HEK293 (cell line): Measurements from ENCODE around the gene SBF2.

Experiments used
- BCL11A ChIP-seq: fragments of 450-650 bp; formaldehyde crosslinking; IDR thresholded peaks from 2 replicates; pipeline ENCODE4 v1.5.1; 2016; ENCODE audit warnings: low read depth, missing biosample characterization, missing genetic modification characterization
- EGR2 ChIP-seq: fragments of 450-650 bp; formaldehyde crosslinking; IDR thresholded peaks from 2 replicates; pipeline ENCODE4 v1.5.1; 2016; ENCODE audit warnings: low read depth, missing biosample characterization, missing genetic modification characterization
- KLF7 ChIP-seq: fragments of 450-650 bp; formaldehyde crosslinking; IDR thresholded peaks from 2 replicates; pipeline ENCODE4 v1.5.1; 2016; ENCODE audit warnings: missing biosample characterization, missing genetic modification characterization, borderline replicate concordance
- KLF8 ChIP-seq: fragments of 450-650 bp; formaldehyde crosslinking; IDR thresholded peaks from 2 replicates; pipeline ENCODE4 v1.5.1; 2016; ENCODE audit warnings: missing biosample characterization, missing genetic modification characterization
- RBAK ChIP-seq: fragments of 450-650 bp; formaldehyde crosslinking; IDR thresholded peaks from 2 replicates; pipeline ENCODE4 v1.5.1; 2016; ENCODE audit warnings: missing biosample characterization, missing genetic modification characterization
- SETDB1 ChIP-seq: IDR thresholded peaks from one replicate; pipeline ENCODE4 v1.6.1; 2017; ENCODE audit warnings: mild to moderate bottlenecking, low read length, moderate library complexity, mixed read lengths; ENCODE audit not compliant: insufficient read length
- WT1 ChIP-seq: fragments of 450-650 bp; formaldehyde crosslinking; IDR thresholded peaks from 2 replicates; pipeline ENCODE4 v1.5.1; 2016; ENCODE audit warnings: missing biosample characterization, missing genetic modification characterization
- ZBTB17 ChIP-seq: fragments of 450-650 bp; formaldehyde crosslinking; IDR thresholded peaks from 2 replicates; pipeline ENCODE4 v1.5.1; 2016; ENCODE audit warnings: missing biosample characterization, missing genetic modification characterization
- ZBTB8A ChIP-seq: fragments of 450-650 bp; formaldehyde crosslinking; IDR thresholded peaks from 2 replicates; pipeline ENCODE4 v1.5.1; 2016; ENCODE audit warnings: missing biosample characterization, missing genetic modification characterization
- ZFHX2 ChIP-seq: fragments of 450-650 bp; formaldehyde crosslinking; conservative IDR thresholded peaks from 2 replicates; pipeline ENCODE4 v1.5.1; 2016; ENCODE audit warnings: missing biosample characterization, missing genetic modification characterization
- ZFP69B ChIP-seq: fragments of 450-650 bp; formaldehyde crosslinking; IDR thresholded peaks from 2 replicates; pipeline ENCODE4 v1.5.1; 2016; ENCODE audit warnings: missing biosample characterization, missing genetic modification characterization
- ZNF324 ChIP-seq: fragments of 450-650 bp; formaldehyde crosslinking; IDR thresholded peaks from 2 replicates; pipeline ENCODE4 v1.5.1; 2016; ENCODE audit warnings: missing biosample characterization, missing genetic modification characterization
- ZNF335 ChIP-seq: fragments of 450-650 bp; formaldehyde crosslinking; conservative IDR thresholded peaks from 2 replicates; pipeline ENCODE4 v1.5.1; 2016; ENCODE audit warnings: missing biosample characterization, missing genetic modification characterization
- ZNF354C ChIP-seq: fragments of 450-650 bp; formaldehyde crosslinking; IDR thresholded peaks from 2 replicates; pipeline ENCODE4 v1.5.1; 2016; ENCODE audit warnings: missing biosample characterization, missing genetic modification characterization, low read depth, borderline replicate concordance
- ZNF366 ChIP-seq: fragments of 450-650 bp; formaldehyde crosslinking; conservative IDR thresholded peaks from 2 replicates; pipeline ENCODE4 v1.5.1; 2016; ENCODE audit warnings: missing biosample characterization, missing genetic modification characterization
- ZNF37A ChIP-seq: fragments of 450-650 bp; IDR thresholded peaks from 2 replicates; pipeline ENCODE4 v1.5.1; 2018; ENCODE audit warnings: missing biosample characterization, missing genetic modification characterization
- ZNF555 ChIP-seq: fragments of 450-650 bp; formaldehyde crosslinking; conservative IDR thresholded peaks from 2 replicates; pipeline ENCODE4 v1.5.1; 2017; ENCODE audit warnings: missing biosample characterization, mild to moderate bottlenecking, missing genetic modification characterization, inconsistent platforms
- ZNF600 ChIP-seq: fragments of 450-650 bp; formaldehyde crosslinking; IDR thresholded peaks from 2 replicates; pipeline ENCODE4 v1.5.1; 2016; ENCODE audit warnings: missing biosample characterization, missing genetic modification characterization
- ZNF610 ChIP-seq: fragments of 450-650 bp; formaldehyde crosslinking; IDR thresholded peaks from 2 replicates; pipeline ENCODE4 v1.5.1; 2016; ENCODE audit warnings: missing biosample characterization, missing genetic modification characterization, borderline replicate concordance
- ZNF626 ChIP-seq: fragments of 450-650 bp; sonication (Bioruptor Pico); formaldehyde crosslinking; IDR thresholded peaks from 2 replicates; pipeline ENCODE4 v1.5.1; 2018; ENCODE audit warnings: missing biosample characterization, missing genetic modification characterization, inconsistent platforms
- TF ChIP-seq, protein P1 (sequence below): fragments of 450-650 bp; formaldehyde crosslinking; IDR thresholded peaks from 2 replicates; pipeline ENCODE4 v1.5.1; 2016; ENCODE audit warnings: missing biosample characterization, missing genetic modification characterization
- TF ChIP-seq, protein P2 (sequence below): fragments of 450-650 bp; formaldehyde crosslinking; IDR thresholded peaks from 2 replicates; pipeline ENCODE4 v1.5.1; 2016; ENCODE audit warnings: missing biosample characterization, missing genetic modification characterization, low read depth
- TF ChIP-seq, protein P3 (sequence below): fragments of 450-650 bp; formaldehyde crosslinking; IDR thresholded peaks from 2 replicates; pipeline ENCODE4 v1.5.1; 2016; ENCODE audit warnings: missing biosample characterization, missing genetic modification characterization
- TF ChIP-seq, protein P4 (sequence below): fragments of 450-650 bp; formaldehyde crosslinking; IDR thresholded peaks from 2 replicates; pipeline ENCODE4 v1.5.1; 2016; ENCODE audit warnings: missing biosample characterization, missing genetic modification characterization
- TF ChIP-seq, protein P5 (sequence below): fragments of 450-650 bp; formaldehyde crosslinking; IDR thresholded peaks from 2 replicates; pipeline ENCODE4 v1.5.1; 2016; ENCODE audit warnings: missing biosample characterization, missing genetic modification characterization, borderline replicate concordance
- TF ChIP-seq, protein P6 (sequence below): fragments of 450-650 bp; formaldehyde crosslinking; IDR thresholded peaks from 2 replicates; pipeline ENCODE4 v1.5.1; 2016; ENCODE audit warnings: missing biosample characterization, missing genetic modification characterization
- TF ChIP-seq, protein P7 (sequence below): fragments of 450-650 bp; formaldehyde crosslinking; optimal IDR thresholded peaks from 2 replicates; pipeline ENCODE3; 2016; ENCODE audit warnings: missing biosample characterization, mild to moderate bottlenecking, missing genetic modification characterization

SBF2 gene

DNA sequence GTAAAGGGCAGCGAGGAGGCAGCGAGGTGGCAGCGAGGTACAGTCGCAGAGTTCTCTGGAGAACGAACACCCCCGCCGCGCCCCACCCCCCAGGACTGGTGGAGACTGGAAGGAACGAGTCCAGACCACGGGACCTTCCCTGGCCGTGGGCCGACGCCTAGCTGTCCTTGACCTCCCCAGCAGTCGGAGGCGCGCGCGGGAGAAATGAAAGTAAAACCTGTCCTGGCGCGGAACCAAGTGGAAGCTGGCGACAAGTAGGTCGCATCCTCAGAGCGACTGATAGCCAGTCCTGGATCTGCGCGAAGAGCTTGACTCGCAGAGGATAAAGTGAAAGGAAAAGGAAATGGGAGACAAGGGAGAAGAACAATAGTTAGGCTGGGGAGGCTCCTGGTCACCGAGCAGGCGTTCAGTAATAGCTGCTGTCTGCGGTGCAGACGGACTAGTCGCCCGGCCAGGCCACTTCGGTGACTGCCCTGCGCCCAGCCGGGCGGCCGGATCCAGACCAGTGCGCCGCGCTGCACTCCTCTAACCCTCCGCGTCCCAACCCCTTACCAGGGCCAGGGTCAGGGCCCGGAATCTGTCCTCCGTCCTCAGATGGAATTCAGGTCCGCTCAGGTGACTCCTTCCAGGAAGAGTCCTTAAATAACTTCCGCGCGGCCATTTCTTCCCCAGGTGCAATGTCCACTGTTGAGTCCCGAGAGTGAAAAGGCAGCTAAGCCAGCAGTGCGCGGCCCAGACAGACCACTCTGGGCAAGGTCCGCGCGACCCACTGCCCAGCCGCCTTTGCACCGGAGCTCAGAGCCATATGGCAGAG, 8.9 kb upstream of the SBF2 start (continued):
- TF ChIP-seq, protein P1, sequence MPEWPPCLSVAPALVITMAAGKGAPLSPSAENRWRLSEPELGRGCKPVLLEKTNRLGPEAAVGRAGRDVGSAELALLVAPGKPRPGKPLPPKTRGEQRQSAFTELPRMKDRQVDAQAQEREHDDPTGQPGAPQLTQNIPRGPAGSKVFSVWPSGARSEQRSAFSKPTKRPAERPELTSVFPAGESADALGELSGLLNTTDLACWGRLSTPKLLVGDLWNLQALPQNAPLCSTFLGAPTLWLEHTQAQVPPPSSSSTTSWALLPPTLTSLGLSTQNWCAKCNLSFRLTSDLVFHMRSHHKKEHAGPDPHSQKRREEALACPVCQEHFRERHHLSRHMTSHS: no peak
- TF ChIP-seq ZBTB8A (peak; percentile 25), ZNF555 (tag by site-specific recombination) (no peak), ZNF600 (peak; percentile 71), ZNF610 (tag by site-specific recombination) (no peak), KLF7 (no peak), BCL11A (tag by site-specific recombination) (no peak), EGR2 (tag by site-specific recombination) (peak; percentile 74; the same call in 1 of the 2 replicates), ZNF366 (0 out of 2 replicates have a peak, but pooled peaks have one; percentile 25), KLF8 (tag by site-specific recombination) (peak; percentile 15; the same call in 1 of the 2 replicates), ZNF37A (no peak), ZNF354C (tag by site-specific recombination) (no peak), ZFP69B (tag by site-specific recombination) (no peak), ZNF626 (tag by site-specific recombination) (no peak), WT1 (tag by site-specific recombination) (0 out of 2 replicates have a peak, but pooled peaks have one; percentile 33), SETDB1 (no peak), RBAK (tag by site-specific recombination) (no peak), ZFHX2 (tag by site-specific recombination) (peak; percentile 75), ZBTB17 (tag by site-specific recombination) (peak; percentile 66), ZNF324 (no peak), ZNF335 (tag by site-specific recombination) (0 out of 2 replicates have a peak, but pooled peaks have one; percentile 11)
- TF ChIP-seq, protein P2, sequence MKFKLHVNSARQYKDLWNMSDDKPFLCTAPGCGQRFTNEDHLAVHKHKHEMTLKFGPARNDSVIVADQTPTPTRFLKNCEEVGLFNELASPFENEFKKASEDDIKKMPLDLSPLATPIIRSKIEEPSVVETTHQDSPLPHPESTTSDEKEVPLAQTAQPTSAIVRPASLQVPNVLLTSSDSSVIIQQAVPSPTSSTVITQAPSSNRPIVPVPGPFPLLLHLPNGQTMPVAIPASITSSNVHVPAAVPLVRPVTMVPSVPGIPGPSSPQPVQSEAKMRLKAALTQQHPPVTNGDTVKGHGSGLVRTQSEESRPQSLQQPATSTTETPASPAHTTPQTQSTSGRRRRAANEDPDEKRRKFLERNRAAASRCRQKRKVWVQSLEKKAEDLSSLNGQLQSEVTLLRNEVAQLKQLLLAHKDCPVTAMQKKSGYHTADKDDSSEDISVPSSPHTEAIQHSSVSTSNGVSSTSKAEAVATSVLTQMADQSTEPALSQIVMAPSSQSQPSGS (tag by site-specific recombination): no peak
- TF ChIP-seq, protein P3, sequence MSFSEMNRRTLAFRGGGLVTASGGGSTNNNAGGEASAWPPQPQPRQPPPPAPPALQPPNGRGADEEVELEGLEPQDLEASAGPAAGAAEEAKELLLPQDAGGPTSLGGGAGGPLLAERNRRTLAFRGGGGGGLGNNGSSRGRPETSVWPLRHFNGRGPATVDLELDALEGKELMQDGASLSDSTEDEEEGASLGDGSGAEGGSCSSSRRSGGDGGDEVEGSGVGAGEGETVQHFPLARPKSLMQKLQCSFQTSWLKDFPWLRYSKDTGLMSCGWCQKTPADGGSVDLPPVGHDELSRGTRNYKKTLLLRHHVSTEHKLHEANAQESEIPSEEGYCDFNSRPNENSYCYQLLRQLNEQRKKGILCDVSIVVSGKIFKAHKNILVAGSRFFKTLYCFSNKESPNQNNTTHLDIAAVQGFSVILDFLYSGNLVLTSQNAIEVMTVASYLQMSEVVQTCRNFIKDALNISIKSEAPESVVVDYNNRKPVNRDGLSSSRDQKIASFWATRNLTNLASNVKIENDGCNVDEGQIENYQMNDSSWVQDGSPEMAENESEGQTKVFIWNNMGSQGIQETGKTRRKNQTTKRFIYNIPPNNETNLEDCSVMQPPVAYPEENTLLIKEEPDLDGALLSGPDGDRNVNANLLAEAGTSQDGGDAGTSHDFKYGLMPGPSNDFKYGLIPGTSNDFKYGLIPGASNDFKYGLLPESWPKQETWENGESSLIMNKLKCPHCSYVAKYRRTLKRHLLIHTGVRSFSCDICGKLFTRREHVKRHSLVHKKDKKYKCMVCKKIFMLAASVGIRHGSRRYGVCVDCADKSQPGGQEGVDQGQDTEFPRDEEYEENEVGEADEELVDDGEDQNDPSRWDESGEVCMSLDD (tag by site-specific recombination): no peak
- TF ChIP-seq, protein P4, sequence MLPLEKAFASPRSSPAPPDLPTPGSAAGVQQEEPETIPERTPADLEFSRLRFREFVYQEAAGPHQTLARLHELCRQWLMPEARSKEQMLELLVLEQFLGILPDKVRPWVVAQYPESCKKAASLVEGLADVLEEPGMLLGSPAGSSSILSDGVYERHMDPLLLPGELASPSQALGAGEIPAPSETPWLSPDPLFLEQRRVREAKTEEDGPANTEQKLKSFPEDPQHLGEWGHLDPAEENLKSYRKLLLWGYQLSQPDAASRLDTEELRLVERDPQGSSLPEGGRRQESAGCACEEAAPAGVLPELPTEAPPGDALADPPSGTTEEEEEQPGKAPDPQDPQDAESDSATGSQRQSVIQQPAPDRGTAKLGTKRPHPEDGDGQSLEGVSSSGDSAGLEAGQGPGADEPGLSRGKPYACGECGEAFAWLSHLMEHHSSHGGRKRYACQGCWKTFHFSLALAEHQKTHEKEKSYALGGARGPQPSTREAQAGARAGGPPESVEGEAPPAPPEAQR (tag by site-specific recombination): no peak
- TF ChIP-seq, protein P5, sequence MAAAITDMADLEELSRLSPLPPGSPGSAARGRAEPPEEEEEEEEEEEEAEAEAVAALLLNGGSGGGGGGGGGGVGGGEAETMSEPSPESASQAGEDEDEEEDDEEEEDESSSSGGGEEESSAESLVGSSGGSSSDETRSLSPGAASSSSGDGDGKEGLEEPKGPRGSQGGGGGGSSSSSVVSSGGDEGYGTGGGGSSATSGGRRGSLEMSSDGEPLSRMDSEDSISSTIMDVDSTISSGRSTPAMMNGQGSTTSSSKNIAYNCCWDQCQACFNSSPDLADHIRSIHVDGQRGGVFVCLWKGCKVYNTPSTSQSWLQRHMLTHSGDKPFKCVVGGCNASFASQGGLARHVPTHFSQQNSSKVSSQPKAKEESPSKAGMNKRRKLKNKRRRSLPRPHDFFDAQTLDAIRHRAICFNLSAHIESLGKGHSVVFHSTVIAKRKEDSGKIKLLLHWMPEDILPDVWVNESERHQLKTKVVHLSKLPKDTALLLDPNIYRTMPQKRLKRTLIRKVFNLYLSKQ (tag by site-specific recombination): no peak
- TF ChIP-seq, protein P6, sequence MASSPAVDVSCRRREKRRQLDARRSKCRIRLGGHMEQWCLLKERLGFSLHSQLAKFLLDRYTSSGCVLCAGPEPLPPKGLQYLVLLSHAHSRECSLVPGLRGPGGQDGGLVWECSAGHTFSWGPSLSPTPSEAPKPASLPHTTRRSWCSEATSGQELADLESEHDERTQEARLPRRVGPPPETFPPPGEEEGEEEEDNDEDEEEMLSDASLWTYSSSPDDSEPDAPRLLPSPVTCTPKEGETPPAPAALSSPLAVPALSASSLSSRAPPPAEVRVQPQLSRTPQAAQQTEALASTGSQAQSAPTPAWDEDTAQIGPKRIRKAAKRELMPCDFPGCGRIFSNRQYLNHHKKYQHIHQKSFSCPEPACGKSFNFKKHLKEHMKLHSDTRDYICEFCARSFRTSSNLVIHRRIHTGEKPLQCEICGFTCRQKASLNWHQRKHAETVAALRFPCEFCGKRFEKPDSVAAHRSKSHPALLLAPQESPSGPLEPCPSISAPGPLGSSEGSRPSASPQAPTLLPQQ (tag by site-specific recombination): 0 out of 2 replicates have a peak, but pooled peaks have one; percentile 13
- TF ChIP-seq, protein P7, sequence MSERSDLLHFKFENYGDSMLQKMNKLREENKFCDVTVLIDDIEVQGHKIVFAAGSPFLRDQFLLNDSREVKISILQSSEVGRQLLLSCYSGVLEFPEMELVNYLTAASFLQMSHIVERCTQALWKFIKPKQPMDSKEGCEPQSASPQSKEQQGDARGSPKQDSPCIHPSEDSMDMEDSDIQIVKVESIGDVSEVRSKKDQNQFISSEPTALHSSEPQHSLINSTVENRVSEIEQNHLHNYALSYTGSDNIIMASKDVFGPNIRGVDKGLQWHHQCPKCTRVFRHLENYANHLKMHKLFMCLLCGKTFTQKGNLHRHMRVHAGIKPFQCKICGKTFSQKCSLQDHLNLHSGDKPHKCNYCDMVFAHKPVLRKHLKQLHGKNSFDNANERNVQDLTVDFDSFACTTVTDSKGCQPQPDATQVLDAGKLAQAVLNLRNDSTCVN: peak; percentile 63
